Glomerular visceral epithelial cell (primary cell): ENCODE data around the gene PRSS38.

Experiments used
- DNase-seq: peaks from one replicate; pipeline ENCODE4 v3.0.0-alpha.2; 2016; ENCODE audit errors: extremely low spot score

PRSS38 gene

GRCh38 chr1:227815468-227816409, at the start of gene PRSS38:
Gene PRSS38 (plus strand): TSS chr1:227815675. CDS start chr1:227815717, 42 bp downstream.
- no peak for DNase-seq

GRCh38 chr1:227766015-227766634, 49.4 kb upstream of the PRSS38 start:
- DNase-seq = peak; percentile 72

- no peak for DNase-seq
Measured at GRCh38 chr1:227766653-227767277, 48.7 kb upstream of the PRSS38 start.

GRCh38 chr1:227767401-227768124, 47.9 kb upstream of the PRSS38 start:
- DNase-seq = no peak

GRCh38 chr1:227768125-227768439, 47.4 kb upstream of the PRSS38 start:
- DNase-seq = no peak

- no peak for DNase-seq
Measured at GRCh38 chr1:227768640-227769039, 46.8 kb upstream of the PRSS38 start.

GRCh38 chr1:227769047-227769935, 46.2 kb upstream of the PRSS38 start:
- DNase-seq = no peak

DNA sequence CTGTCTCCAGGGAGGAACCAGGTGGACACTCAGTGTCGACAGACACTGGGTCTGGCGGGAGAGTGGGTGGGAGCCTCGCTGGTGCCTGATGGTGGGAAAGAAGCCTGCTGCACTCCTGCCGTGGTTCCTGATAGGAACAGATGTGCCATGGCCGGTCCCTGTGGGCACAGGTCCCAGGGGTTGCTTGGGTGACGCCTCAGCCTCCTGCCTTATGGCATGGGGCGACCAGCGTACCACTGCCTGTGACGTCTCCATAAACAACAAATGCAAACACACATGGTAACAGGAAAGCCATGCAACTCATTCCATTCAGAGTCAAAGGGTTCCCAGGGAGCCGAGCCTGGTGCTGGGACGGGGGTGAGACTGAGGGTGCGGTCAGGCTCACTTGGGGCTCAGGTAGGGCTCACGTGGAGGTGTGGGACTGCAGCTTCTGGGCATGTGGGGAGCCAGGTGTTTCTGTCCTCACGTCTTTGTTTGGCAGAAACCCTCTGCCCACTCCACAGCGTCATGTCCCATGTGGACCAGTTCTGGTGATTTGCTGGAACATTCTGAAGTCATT, 45.5 kb upstream of the PRSS38 start:
- DNase-seq = no peak

DNA sequence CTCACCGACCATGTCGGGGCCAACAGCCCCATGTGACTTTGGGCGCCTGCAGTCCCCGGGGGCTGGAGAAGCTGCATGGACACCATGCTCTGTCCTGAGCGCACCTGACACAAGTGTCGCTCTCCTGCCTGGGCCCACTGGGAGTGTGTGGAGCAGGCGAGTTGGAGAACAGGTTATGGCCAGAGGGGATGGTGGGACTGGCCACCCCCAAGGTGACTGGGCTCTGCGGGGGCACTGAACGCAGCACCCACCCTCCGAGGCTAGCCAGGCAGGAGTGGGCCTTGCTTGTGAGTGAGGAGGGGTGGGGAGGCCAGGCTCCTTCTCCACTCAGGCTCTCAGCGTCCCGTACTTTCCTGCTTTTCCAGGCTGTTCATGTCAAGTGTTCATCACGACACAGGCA, 44.7 kb upstream of the PRSS38 start:
- no peak for DNase-seq

DNA sequence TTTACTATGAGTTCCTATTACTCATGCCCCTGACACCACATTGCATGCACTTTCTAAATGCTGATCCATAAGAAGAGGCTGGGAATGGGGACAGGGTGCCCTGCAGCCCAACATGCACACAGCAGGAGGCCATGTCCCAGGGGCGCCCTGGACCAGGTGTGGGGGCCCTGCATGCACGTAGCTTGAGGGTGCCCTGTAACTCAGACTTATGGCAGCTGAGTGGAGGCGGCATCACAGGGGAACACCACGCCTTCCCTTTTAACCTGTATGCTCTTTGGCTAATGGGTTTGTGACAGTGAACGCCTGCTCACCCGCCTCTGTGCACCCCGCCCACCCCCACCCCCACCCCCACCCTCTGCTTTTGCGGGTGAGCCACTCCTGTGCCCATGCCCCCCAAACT, 44.1 kb upstream of the PRSS38 start:
- DNase-seq = no peak

GRCh38 chr1:227771771-227772170, 43.7 kb upstream of the PRSS38 start:
- no peak for DNase-seq

GRCh38 chr1:227773558-227773957, 41.9 kb upstream of the PRSS38 start:
- DNase-seq = no peak

DNA sequence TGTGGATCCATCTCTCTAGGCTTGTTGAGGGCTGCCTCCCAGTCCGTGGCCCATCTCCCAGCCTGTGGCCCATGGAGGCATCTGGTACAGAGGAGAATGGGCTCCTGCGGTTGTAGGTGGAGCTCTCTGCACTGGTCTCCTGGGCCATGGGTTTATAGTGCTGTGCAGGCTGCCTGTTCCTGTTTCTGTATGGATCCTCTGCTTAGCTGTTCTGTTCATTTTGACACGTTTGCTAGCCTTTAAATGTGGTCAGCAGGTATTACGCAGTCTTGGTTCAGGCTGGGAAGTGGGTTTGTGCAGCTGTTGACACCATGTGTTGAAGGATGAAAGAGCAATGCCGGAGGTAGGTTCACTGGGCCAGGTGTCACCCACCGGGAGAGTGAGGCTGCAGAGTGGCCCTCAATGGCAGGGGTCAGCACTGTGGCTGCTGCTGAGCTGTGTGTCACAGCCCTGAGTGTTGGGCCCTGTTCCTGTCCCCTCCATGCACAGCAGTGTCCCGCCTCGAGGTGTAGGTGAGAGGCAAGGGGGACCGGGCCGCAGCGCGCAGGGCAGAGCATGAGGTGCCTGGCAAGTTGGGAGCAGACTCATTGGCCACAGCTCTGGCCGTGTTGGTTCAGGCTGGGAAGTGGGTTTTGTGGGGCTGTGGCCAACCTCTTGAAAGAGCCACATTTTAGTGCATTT, 41.3 kb upstream of the PRSS38 start:
- DNase-seq = no peak

DNA sequence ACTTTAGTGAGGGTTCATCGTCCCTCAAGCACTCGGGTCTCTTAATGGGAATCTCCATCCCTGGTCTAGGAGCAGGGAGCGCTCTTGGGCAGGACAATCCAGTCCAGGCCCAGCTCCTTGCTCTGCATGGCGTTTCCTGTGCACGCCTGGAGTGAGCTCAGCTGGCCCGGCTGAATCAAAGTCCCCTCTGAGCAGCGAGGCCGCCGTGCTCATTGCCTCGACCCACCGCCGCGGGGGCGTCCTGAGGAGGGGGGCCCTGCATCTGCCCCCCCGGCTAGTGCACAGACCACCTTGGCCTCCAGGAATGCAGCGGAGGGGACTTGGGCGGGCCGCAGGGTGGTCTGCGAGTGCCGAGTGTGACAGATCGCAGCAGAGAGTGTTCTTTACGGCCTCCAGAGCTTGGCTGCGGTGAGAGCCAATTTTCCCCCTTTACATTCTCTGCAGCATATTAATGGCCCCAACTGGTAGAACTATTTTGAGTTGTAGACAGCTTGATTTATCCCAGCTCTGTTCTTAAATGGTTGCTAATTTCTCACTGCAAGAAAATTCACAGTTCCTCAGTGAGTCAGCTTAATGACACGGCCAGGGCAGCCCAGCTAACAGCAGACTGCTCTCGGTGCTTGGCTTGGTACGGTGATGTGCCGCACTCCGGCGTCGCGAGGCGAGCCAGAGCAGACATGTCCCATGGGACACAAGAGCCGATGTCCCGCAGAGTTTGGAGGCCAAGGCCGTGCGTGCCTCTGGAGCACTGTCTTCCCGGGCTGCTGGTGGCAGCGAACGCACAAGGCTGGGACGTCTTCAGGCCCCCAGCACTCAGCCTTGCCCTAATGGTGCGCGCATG, 40.4 kb upstream of the PRSS38 start:
- DNase-seq = no peak

- no peak for DNase-seq
Measured at GRCh38 chr1:227775841-227776240, 39.6 kb upstream of the PRSS38 start.

GRCh38 chr1:227776331-227776771, 39.1 kb upstream of the PRSS38 start:
- DNase-seq = peak; percentile 32

GRCh38 chr1:227777156-227777555, 38.3 kb upstream of the PRSS38 start:
- no peak for DNase-seq

GRCh38 chr1:227777646-227778045, 37.8 kb upstream of the PRSS38 start:
- DNase-seq = no peak

DNA sequence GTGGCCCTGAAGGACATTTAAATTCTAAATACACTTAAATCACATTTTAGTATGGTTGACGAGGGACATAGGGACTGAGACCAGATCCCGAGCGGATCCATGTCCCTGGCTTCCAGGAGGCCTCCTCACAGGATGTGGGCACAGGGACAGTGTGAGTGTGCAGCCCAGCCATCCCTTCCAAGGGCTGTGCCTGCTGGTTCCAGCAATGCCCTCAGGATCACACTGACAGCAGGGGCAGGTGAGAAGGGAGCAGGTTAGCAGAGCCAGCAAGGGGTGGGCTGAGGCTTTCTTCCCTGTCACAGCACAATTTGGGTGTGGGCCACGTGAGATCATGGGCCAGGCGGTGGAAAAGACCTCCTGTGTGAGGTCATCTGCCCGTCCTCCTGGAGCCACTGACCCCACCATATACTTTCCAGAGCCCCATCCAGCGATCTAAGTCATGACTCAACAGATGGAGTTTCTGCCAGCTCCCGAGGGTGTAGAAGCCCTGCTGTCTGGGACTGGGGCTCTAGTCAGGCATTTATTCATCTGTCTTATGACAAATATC, 37.0 kb upstream of the PRSS38 start:
- DNase-seq = peak; percentile 60
